ENCODE data around the gene PXK. TPM values are rescaled to one million over a fixed set of nuclear protein-coding genes. Genes with fewer than 3 reads are reported as not detected.

PXK gene
- total RNA-seq, 4 donors from 2014 or later = 28.2 to 35.3 (median 30.3) TPM

- intact Hi-C loops (cut with DNase I) = no loop called here
- peaks cover 0 to 13% (median 5%) of the 10 kb centered on the region in 4 donors for H3K36me3 ChIP-seq
- H3K4me3 ChIP-seq = no peak overlapping the region
- H3K4me1 ChIP-seq = peaks cover 0 to 11% (median 1%) of the 10 kb centered on the region in 4 donors
- no peak for DNase-seq (ENCODE audit: extremely low spot score)
- 71% methylated on average over 6 of the region's 6 CpGs for WGBS
- peaks cover 0 to 8% (median 0%) of the 10 kb centered on the region in 4 donors for H3K27me3 ChIP-seq
- no peaks in the 10 kb centered on the region for H3K9me3 ChIP-seq
- TF ChIP-seq POLR2AphosphoS5 (IDR thresholded peaks at IDR 0.05) (no peak), CTCF (IDR thresholded peaks at IDR 0.05) (no peak), EP300 (IDR thresholded peaks at IDR 0.05) (no peak), POLR2A (IDR thresholded peaks at IDR 0.05; ENCODE audit: low read depth) (no peak)
- no peak overlapping the region for H3K27ac ChIP-seq (replicated peaks in 1 of 4)
Observed at GRCh38 chr3:58296843-58297242, 35.8 kb upstream of the PXK start.

- 85% methylated on average over 2 of the region's 3 CpGs for WGBS
- no peak for DNase-seq (ENCODE audit: extremely low spot score)
- Histone ChIP-seq H3K4me1 (peaks cover 0 to 11% (median 1%) of the 10 kb centered on the region in 4 donors), H3K4me3 (no peak overlapping the region), H3K27me3 (peaks cover 0 to 13% (median 0%) of the 10 kb centered on the region in 4 donors), H3K27ac (replicated peaks in 1 of 4) (no peak overlapping the region), H3K36me3 (peaks cover 0 to 11% (median 4%) of the 10 kb centered on the region in 4 donors), H3K9me3 (no peaks in the 10 kb centered on the region)
- no peak for TF ChIP-seq POLR2AphosphoS5 (IDR thresholded peaks at IDR 0.05)
- TF ChIP-seq CTCF (IDR thresholded peaks at IDR 0.05) = no peak
- TF ChIP-seq POLR2A (IDR thresholded peaks at IDR 0.05; ENCODE audit: low read depth) = no peak
- TF ChIP-seq EP300 (IDR thresholded peaks at IDR 0.05) = no peak
- intact Hi-C loops (cut with DNase I) = no loop called here
Observed at GRCh38 chr3:58298190-58298589, 34.5 kb upstream of the PXK start.

DNA sequence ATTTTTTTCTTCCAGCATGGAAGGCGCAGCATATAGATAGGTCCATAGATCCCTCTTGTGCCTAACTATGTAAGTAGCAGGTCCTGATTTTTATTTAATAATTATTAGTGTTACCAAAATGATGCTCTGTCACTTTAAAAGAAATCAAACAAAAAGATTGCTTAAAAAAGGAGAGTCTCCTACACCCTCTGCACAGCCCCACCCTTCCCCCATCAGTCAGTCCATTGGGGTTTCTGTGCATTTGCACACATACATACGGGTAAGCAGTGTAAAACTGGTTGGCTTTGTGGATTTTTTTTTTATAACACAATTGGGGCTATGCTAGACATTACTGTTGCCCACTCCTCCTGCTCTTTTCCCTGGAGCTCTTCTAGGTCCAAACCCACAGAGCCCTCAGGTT is 33.6 kb upstream of the PXK start:
- H3K36me3 ChIP-seq = peaks cover 0 to 5% (median under 1%) of the 10 kb centered on the region in 4 donors
- H3K27ac ChIP-seq (replicated peaks in 1 of 4) = no peak overlapping the region
- peaks cover 0 to 13% (median 0%) of the 10 kb centered on the region in 4 donors for H3K27me3 ChIP-seq
- H3K4me1 ChIP-seq = peaks cover 0 to 11% (median 1%) of the 10 kb centered on the region in 4 donors
- 62% methylated on average over 2 of the region's 2 CpGs for WGBS
- DNase-seq (ENCODE audit: extremely low spot score) = no peak
- TF ChIP-seq POLR2AphosphoS5 (IDR thresholded peaks at IDR 0.05) (no peak), CTCF (IDR thresholded peaks at IDR 0.05) (no peak), POLR2A (IDR thresholded peaks at IDR 0.05; ENCODE audit: low read depth) (no peak)
- H3K9me3 ChIP-seq = no peaks in the 10 kb centered on the region
- intact Hi-C loops (cut with DNase I) = no loop called here
- no peak overlapping the region for H3K4me3 ChIP-seq

- TF ChIP-seq CTCF (IDR thresholded peaks at IDR 0.05) = peak; percentile 52 to 65 (median 56)
- TF ChIP-seq EP300 (IDR thresholded peaks at IDR 0.05) = no peak
- no peak for TF ChIP-seq POLR2A (IDR thresholded peaks at IDR 0.05; ENCODE audit: low read depth)
- no peak for TF ChIP-seq POLR2AphosphoS5 (IDR thresholded peaks at IDR 0.05)
- Histone ChIP-seq H3K27me3 (peaks cover 0 to 13% (median 0%) of the 10 kb centered on the region in 4 donors), H3K4me3 (no peak overlapping the region), H3K36me3 (no peaks in the 10 kb centered on the region), H3K9me3 (no peaks in the 10 kb centered on the region), H3K4me1 (peaks cover 0 to 11% (median 1%) of the 10 kb centered on the region in 4 donors), H3K27ac (replicated peaks in 1 of 4) (no peak overlapping the region)
- DNase-seq (ENCODE audit: extremely low spot score) = no peak
- WGBS = 20% methylated on average over 8 of the region's 8 CpGs
- intact Hi-C loops (cut with DNase I) = loop anchor here (10.0 kb wide), 1 partner anchor 295 kb away; the partner anchor contains the start of gene FLNB
Observed at GRCh38 chr3:58299839-58300516, 32.7 kb upstream of the PXK start.
